Gastrocnemius medialis (tissue), 4 donors: Measurements from ENCODE around the gene CLDN6.

ENCODE experiments used
- POLR2A ChIP-seq, 2 donors: fragments of 450-650 bp; IDR thresholded peaks; one replicate each; pipeline ENCODE4 v1.6.1; 2017; ENCODE audit warnings: antibody characterized with exemption in 2 of 2, mild to moderate bottlenecking in 2 of 2, moderate library complexity in 2 of 2
- TF ChIP-seq, protein P1 (sequence below), 5 experiments: fragments of 450-650 bp in 3 of 5; fragments of 200-600 bp in 2 of 5; sonication (generic) in 2 of 5; IDR thresholded peaks in 4 of 5; conservative IDR thresholded peaks in 1 of 5; 1 replicate in 4 of 5; 2 replicates in 1 of 5; pipeline ENCODE4 v1.5.1; 2016 to 2019; ENCODE audit warnings: antibody characterized with exemption in 5 of 5, mild to moderate bottlenecking in 3 of 5, moderate library complexity in 3 of 5

DNA sequence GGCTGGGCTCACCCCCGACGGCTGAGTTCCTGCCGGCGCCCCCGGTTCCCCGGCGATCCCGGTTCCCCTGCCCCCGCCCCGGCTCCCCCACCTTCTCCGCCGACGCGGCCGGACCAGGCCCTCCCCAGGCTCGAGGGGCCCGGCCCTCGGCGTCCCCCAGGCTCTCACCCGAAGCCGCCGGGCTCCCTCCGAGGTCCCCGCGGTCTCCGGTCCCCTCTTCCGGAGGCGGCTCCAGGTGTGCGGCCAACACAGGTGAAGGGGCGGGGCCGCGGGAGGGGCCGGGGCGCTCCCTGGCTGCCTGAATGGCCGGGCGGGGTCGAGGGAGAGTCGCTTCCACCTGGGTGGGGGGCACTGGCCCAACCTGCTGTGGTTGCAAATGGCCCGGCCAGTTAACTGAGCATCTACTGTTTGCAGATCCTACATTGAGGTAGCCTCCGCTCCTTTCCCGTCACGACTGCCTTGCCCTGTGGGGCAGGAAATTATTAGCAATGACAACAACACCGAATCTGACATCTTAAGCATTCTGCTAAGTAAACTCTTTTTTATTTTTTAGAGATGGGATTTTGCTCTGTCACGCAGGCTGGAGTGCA is 18.8 kb upstream of the CLDN6 start, which contains the start of gene BICDL2:
- TF ChIP-seq, protein P1, sequence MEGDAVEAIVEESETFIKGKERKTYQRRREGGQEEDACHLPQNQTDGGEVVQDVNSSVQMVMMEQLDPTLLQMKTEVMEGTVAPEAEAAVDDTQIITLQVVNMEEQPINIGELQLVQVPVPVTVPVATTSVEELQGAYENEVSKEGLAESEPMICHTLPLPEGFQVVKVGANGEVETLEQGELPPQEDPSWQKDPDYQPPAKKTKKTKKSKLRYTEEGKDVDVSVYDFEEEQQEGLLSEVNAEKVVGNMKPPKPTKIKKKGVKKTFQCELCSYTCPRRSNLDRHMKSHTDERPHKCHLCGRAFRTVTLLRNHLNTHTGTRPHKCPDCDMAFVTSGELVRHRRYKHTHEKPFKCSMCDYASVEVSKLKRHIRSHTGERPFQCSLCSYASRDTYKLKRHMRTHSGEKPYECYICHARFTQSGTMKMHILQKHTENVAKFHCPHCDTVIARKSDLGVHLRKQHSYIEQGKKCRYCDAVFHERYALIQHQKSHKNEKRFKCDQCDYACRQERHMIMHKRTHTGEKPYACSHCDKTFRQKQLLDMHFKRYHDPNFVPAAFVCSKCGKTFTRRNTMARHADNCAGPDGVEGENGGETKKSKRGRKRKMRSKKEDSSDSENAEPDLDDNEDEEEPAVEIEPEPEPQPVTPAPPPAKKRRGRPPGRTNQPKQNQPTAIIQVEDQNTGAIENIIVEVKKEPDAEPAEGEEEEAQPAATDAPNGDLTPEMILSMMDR (IDR thresholded peaks at IDR 0.05 in 4 of 5, conservative IDR thresholded peaks at IDR 0.05 in 1 of 5): no peak
- no peak for TF ChIP-seq POLR2A (IDR thresholded peaks at IDR 0.05)
